Caco-2 (cell line): Measurements from ENCODE around the gene JPH2. TPM values are rescaled to one million over a fixed set of nuclear protein-coding genes. Genes with fewer than 3 reads are reported as not detected.
A peak's percentile ranks its signal among the peaks of the same experiment; 100 is the strongest.

Experiments used
- BruUV-seq: library from RNA; stranded (reverse); fragments of 400-500 nt; replicated peaks from 2 replicates; lab custom pipeline; 2021; lab: Mats Ljungman, UMichigan
- CTCF ChIA-PET: fragments of 300-600 bp; sonication (Branson Sonifier 250); formaldehyde crosslinking; loops from one replicate; lab custom pipeline; 2022; ENCODE audit warnings: antibody characterized with exemption; lab: Charles Lee
- POLR2A ChIA-PET: fragments of 300-600 bp; sonication (Branson Sonifier 250); formaldehyde crosslinking; loops from one replicate; lab custom pipeline; 2022; ENCODE audit warnings: antibody characterized with exemption; lab: Charles Lee
- DNase-seq, 2 experiments: peaks; one replicate each; pipeline versions ENCODE4 v3.0.0 to v3.0.0-alpha.2; 2020 to 2022
- H3K27me3 ChIP-seq: replicated peaks from 2 replicates; pipeline ENCODE4 v1.6.0; 2011; ENCODE audit warnings: low read length; ENCODE audit not compliant: control insufficient read depth, insufficient read depth
- H3K36me3 ChIP-seq: 2 replicates; pipeline ENCODE4 v1.5.1; 2011; ENCODE audit warnings: low read length; ENCODE audit not compliant: control insufficient read depth, insufficient read depth
- H3K4me1 ChIP-seq: fragments of 250-450 bp; sonication (Bioruptor Pico); 2 replicates; pipeline ENCODE4 v1.5.1; 2020; ENCODE audit warnings: mild to moderate bottlenecking
- H3K4me3 ChIP-seq: 2 replicates; pipeline ENCODE4 v1.5.1; 2011; ENCODE audit warnings: low read depth, mild to moderate bottlenecking, control low read depth, low read length
- H3K9me3 ChIP-seq: fragments of 250-450 bp; sonication (Bioruptor Pico); 2 replicates; pipeline ENCODE4 v1.5.1; 2020; ENCODE audit warnings: mild to moderate bottlenecking, moderate library complexity
- H3K27ac Mint-ChIP-seq: one replicate; pipeline ENCODE4 v1.8.0; 2022; ENCODE audit warnings: mixed read lengths; ENCODE audit not compliant: unreplicated experiment
- H3K27me3 Mint-ChIP-seq: one replicate; pipeline ENCODE4 v1.8.0; 2022; ENCODE audit warnings: mixed read lengths; ENCODE audit not compliant: insufficient read depth, unreplicated experiment
- H3K36me3 Mint-ChIP-seq: one replicate; pipeline ENCODE4 v1.8.0; 2022; ENCODE audit warnings: mild to moderate bottlenecking, mixed read lengths; ENCODE audit not compliant: insufficient read depth, unreplicated experiment
- H3K4me1 Mint-ChIP-seq: one replicate; pipeline ENCODE4 v1.8.0; 2022; ENCODE audit warnings: low read depth, mixed read lengths; ENCODE audit not compliant: unreplicated experiment
- H3K4me3 Mint-ChIP-seq: one replicate; pipeline ENCODE4 v1.8.0; 2022; ENCODE audit warnings: mild to moderate bottlenecking, moderate library complexity, mixed read lengths; ENCODE audit not compliant: unreplicated experiment
- H3K9me3 Mint-ChIP-seq: one replicate; pipeline ENCODE4 v1.8.0; 2022; ENCODE audit warnings: mixed read lengths; ENCODE audit not compliant: unreplicated experiment
- CTCF ChIP-seq, 2 experiments: fragments of 200-600 bp in 1 of 2; IDR thresholded peaks; 1 replicate in 1 of 2; 2 replicates in 1 of 2; pipeline versions ENCODE4 v1.5.1 to v1.8.0; 2011 to 2022; ENCODE audit warnings: antibody characterized with exemption in 1 of 2, control low read depth in 1 of 2, inconsistent platforms in 1 of 2, low read depth in 1 of 2, low read length in 1 of 2, mild to moderate bottlenecking in 1 of 2, moderate library complexity in 1 of 2; ENCODE audit not compliant: insufficient read depth in 1 of 2, severe bottlenecking in 1 of 2, unreplicated experiment in 1 of 2
- intact Hi-C: fragments of 100-400 bp; cut with micrococcal nuclease; formaldehyde crosslinking; loops from one replicate; pipeline ENCODE4 v1.10.0; 2022; ENCODE audit not compliant: unreplicated experiment
- total RNA-seq: library from RNA; stranded (reverse); gene quantifications from 2 replicates; pipeline ENCODE4 v1.2.3, GENCODE V29; 2022

The JPH2 gene
- total RNA-seq, 1 experiment from 2014 or later, result 10.5 TPM

DNA sequence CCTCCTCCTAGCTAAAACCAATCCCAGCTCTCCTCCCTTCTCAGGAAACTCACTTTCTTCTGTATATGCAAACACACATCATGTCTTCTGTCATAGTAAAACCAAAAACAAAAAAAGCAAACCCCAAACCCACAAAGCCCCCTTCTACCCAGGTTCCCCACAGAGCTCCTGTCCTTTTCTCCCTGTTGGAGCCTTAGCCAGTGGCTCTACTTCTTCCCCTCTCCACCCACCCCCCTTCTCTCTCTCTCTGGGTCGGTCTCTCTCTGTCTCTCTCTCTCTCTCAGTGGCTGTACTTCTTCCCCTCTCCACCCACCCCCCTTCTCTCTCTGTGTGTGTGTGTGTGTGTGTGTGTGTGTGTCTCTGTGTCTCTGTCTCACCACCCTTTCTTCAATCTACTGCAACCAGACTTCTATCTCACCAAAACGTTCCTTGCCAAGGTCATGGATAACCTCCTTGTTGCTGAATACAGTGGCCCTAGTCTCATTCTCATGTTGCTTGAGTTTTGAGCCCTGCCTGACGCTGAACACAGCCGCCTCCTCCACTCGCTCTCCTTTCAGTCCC, 32.3 kb upstream of the JPH2 start:
- intact Hi-C loops, result loop anchor here (5.0 to 10.0 kb wide), 3 partner anchors 303 to 666 kb away; partner anchors contain the start of genes SERINC3 and YWHAB
- DNase-seq, result no peak
- Mint-ChIP-seq H3K27ac (peak overlapping the region; percentile 58), H3K4me1 (peaks cover 56% of the 10 kb centered on the region), H3K4me3 (peak overlapping the region; percentile 16), H3K9me3 (no peaks in the 10 kb centered on the region), H3K36me3 (peaks cover 7% of the 10 kb centered on the region), H3K27me3 (no peaks in the 10 kb centered on the region)
- POLR2A ChIA-PET, result interaction anchor here (1.0 to 2.0 kb wide), 2 partner anchors 83 to 256 kb away, joined by 3 to 8 read pairs; partner anchors contain the start of gene TTPAL
- CTCF ChIA-PET, result interaction anchor here (0.7 to 7.4 kb wide), 21 partner anchors 9 to 391 kb away, joined by 3 to 244 read pairs (median 4); partner anchors contain the start of genes FITM2, HNF4A, OSER1 and TTPAL
- H3K27me3 ChIP-seq, result no peaks in the 10 kb centered on the region
- H3K36me3 ChIP-seq, result no peaks in the 10 kb centered on the region
- no peak overlapping the region for H3K4me3 ChIP-seq
- no TSS peak for BruUV-seq
- no peak for TF ChIP-seq CTCF (IDR thresholded peaks at IDR 0.05; ENCODE audit: insufficient read depth in 1 of 2, low read depth in 1 of 2, low read length in 1 of 2, severe bottlenecking in 1 of 2, unreplicated experiment in 1 of 2)
- H3K4me1 ChIP-seq, result peaks cover 57% of the 10 kb centered on the region
- H3K9me3 ChIP-seq, result no peaks in the 10 kb centered on the region

DNA sequence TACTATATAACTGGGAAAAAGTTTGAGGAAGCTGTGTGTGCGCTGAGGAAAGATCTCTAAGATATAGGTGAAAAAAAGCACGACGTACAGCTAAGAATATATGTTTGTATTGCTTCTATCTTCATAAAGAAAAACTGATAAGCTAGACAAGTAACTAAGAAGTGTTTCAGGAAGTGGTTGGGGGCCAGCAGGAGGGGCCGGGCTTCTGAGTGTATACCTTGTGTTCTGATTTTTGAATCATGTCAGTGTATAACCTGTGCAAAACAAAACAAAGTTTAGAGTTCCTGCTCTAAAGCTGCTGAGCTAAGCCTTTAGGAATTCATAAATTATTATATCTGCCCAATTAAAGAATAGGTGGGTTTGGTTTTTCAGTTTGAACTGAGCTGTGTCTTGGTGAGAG, 31.5 kb upstream of the JPH2 start:
- DNase-seq, result no peak
- Histone ChIP-seq H3K4me3 (no peak overlapping the region), H3K9me3 (no peaks in the 10 kb centered on the region), H3K4me1 (peaks cover 52% of the 10 kb centered on the region), H3K36me3 (no peaks in the 10 kb centered on the region), H3K27me3 (no peaks in the 10 kb centered on the region)
- Mint-ChIP-seq H3K27ac (no peak overlapping the region), H3K36me3 (peaks cover 7% of the 10 kb centered on the region), H3K4me3 (no peak overlapping the region), H3K9me3 (no peaks in the 10 kb centered on the region), H3K27me3 (no peaks in the 10 kb centered on the region), H3K4me1 (peaks cover 54% of the 10 kb centered on the region)
- POLR2A ChIA-PET, result interaction anchor here (0.7 to 2.0 kb wide), 3 partner anchors 84 to 257 kb away, joined by 3 to 8 read pairs (median 3); partner anchors contain the start of genes FITM2 and TTPAL
- CTCF ChIA-PET, result interaction anchor here (0.7 to 7.4 kb wide), 23 partner anchors 8 to 391 kb away, joined by 3 to 244 read pairs (median 4); partner anchors contain the start of genes FITM2, HNF4A, OSER1 and TTPAL
- intact Hi-C loops, result loop anchor here (5.0 to 10.0 kb wide), 3 partner anchors 304 to 666 kb away; partner anchors contain the start of genes SERINC3 and YWHAB
- no peak for TF ChIP-seq CTCF (IDR thresholded peaks at IDR 0.05; ENCODE audit: insufficient read depth in 1 of 2, low read depth in 1 of 2, low read length in 1 of 2, severe bottlenecking in 1 of 2, unreplicated experiment in 1 of 2)
- BruUV-seq, result no TSS peak

DNA sequence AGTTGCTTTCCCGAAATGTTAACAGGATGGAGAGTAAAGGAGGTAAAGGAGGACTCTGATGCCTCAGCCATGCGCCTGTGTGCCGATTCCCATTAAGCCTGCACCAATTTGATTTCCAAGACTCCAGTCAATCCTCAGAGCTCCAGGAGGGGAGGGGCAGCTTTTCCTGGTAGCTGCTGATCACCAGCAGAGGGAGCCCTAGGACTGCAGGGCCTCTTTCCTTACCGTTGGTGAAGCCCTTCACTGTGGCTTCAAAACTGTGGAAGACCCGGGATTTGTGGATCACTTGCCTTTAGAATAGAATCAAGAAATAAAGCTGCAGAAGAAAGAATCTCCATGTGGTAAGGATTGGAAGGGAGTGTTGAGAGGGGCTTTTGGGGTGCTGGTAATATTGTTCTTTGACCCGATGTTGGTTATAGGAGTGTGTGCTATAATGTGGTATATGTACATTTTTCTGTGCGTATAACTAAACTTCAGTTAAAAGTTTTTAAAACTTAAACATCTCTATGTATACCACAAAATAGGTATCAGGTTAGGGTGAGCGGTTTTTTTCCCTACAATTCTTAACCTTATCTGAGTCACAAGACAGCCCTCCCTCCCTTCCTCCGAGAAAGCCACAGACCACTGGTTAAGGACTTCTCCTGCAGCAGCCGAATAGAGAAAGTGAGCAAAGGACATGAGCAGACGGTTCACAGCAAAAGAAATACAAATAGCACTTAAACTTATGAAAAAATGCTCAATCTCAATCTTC, 30.5 kb upstream of the JPH2 start:
- peak; percentile 100 for TF ChIP-seq CTCF (IDR thresholded peaks at IDR 0.05; ENCODE audit: insufficient read depth in 1 of 2, low read depth in 1 of 2, low read length in 1 of 2, severe bottlenecking in 1 of 2, unreplicated experiment in 1 of 2)
- DNase-seq, result peak; percentile 92 to 95
- Histone ChIP-seq H3K4me1 (peaks cover 49% of the 10 kb centered on the region), H3K4me3 (no peak overlapping the region), H3K27me3 (no peaks in the 10 kb centered on the region), H3K36me3 (no peaks in the 10 kb centered on the region), H3K9me3 (no peaks in the 10 kb centered on the region)
- ChIA-PET CTCF (interaction anchor here (0.6 to 7.4 kb wide), 48 partner anchors 9 to 466 kb away, joined by 3 to 244 read pairs (median 5); partner anchors contain the start of genes FITM2, GDAP1L1, HNF4A and TTPAL), POLR2A (interaction anchor here (0.6 to 1.8 kb wide), 5 partner anchors 14 to 258 kb away, joined by 3 to 8 read pairs (median 4); partner anchors contain the start of genes FITM2 and TTPAL)
- intact Hi-C loops, result loop anchor here (1.0 to 10.0 kb wide), 7 partner anchors 94 to 667 kb away; partner anchors contain the start of genes FITM2, SERINC3 and YWHAB
- no peak overlapping the region for H3K4me3 Mint-ChIP-seq
- peaks cover 49% of the 10 kb centered on the region for H3K4me1 Mint-ChIP-seq
- H3K27me3 Mint-ChIP-seq, result no peaks in the 10 kb centered on the region
- peak overlapping the region; percentile 8 for H3K27ac Mint-ChIP-seq
- no TSS peak for BruUV-seq
- H3K36me3 Mint-ChIP-seq, result peaks cover 7% of the 10 kb centered on the region
- H3K9me3 Mint-ChIP-seq, result no peaks in the 10 kb centered on the region
